ENCODE data around the gene CBY2.

CBY2 gene

DNA sequence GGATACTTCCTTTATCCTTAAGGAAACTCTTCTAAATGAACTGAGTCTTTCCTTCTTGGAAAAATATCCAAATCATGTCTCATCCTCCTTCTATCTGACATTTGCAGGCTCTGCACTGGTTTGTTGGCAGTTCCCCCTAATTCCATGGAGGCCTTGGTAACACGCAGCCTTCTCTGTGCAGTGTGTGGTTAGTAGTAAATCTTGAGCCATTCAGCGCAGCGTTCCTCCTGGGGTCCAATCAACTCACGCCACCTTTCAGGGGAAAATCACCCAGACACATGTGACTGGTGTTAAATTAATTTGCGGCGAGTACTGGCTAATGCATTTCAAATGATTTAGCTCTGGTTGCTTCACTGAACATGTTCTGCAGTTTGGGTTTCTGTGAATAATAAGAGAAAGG lies 21.0 kb upstream of the CBY2 start:
- no peak overlapping the region for H3K9ac ChIP-seq (ENCODE audit: low read depth, low read length)

DNA sequence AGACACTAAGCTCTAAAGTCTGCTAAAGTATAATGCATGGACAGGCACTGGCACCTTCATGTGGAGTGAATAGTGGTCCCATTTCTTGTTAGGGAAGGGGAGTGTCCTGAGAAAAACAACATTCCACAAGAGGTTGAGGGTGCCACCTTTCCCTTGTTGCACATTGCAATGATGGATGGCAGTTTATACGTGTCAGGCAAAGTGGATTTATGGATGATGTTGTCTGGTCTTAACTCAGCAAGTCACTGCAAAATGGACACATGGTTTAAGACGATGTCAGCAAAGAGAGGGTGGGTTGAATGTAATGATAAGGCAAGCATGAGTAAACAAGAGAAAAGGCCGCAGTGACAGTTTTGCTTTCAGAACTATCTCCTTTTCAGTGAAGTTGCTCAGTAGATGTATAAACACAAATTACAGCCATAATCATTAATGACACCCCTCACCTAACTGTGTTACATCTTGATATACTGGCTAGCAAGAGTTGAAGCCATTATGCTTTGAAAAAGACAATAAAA lies 19.6 kb upstream of the CBY2 start:
- Histone ChIP-seq H3K27me3 (ENCODE audit: control insufficient read depth, insufficient read depth, low read length) (no peaks in the 10 kb centered on the region), H3K9me3 (ENCODE audit: control insufficient read depth, insufficient read depth, low read length) (no peaks in the 10 kb centered on the region)

More for the DNA sequence above, 21.0 kb upstream of the CBY2 start:
- Histone ChIP-seq H3K36me3 (ENCODE audit: control insufficient read depth, insufficient read depth, low read length) (no peaks in the 10 kb centered on the region), H3K9me3 (ENCODE audit: control insufficient read depth, insufficient read depth, low read length) (no peaks in the 10 kb centered on the region), H3K4me3 (ENCODE audit: low read depth, low read length) (no peak overlapping the region), H3K27me3 (ENCODE audit: control insufficient read depth, insufficient read depth, low read length) (no peaks in the 10 kb centered on the region), H3K4me1 (ENCODE audit: control insufficient read depth, insufficient read depth, low read length) (peaks cover 15% of the 10 kb centered on the region)

DNA sequence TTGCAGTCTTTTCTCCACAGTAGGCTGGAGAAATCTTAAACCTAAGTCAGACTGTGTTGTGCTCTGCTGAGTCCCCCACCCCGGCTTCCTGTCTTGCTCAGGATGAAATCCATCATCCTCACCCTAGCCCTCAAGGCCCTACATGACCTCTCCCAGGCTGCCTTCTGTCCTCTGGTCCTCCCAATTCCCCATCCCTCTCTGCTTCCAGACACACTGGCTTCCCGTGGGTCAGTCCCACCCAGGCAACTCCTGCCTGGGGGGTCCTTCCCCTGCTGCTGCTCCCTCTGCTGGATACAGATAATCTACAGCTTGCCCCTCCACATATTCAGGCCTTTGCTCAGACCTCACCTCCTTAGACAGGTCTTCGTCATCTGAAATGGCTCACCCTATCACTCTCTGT lies 18.4 kb upstream of the CBY2 start:
- Histone ChIP-seq H3K4me1 (ENCODE audit: control insufficient read depth, insufficient read depth, low read length) (peaks cover 6% of the 10 kb centered on the region), H3K9ac (ENCODE audit: low read depth, low read length) (no peak overlapping the region), H3K36me3 (ENCODE audit: control insufficient read depth, insufficient read depth, low read length) (no peaks in the 10 kb centered on the region), H3K9me3 (ENCODE audit: control insufficient read depth, insufficient read depth, low read length) (no peaks in the 10 kb centered on the region), H3K4me3 (ENCODE audit: low read depth, low read length) (no peak overlapping the region), H3K27me3 (ENCODE audit: control insufficient read depth, insufficient read depth, low read length) (no peaks in the 10 kb centered on the region)

More for the DNA sequence above, 19.6 kb upstream of the CBY2 start:
- peaks cover 12% of the 10 kb centered on the region for H3K4me1 ChIP-seq (ENCODE audit: control insufficient read depth, insufficient read depth, low read length)
- no peak overlapping the region for H3K4me3 ChIP-seq (ENCODE audit: low read depth, low read length)
- no peak overlapping the region for H3K9ac ChIP-seq (ENCODE audit: low read depth, low read length)
- H3K36me3 ChIP-seq (ENCODE audit: control insufficient read depth, insufficient read depth, low read length) = no peaks in the 10 kb centered on the region

DNA sequence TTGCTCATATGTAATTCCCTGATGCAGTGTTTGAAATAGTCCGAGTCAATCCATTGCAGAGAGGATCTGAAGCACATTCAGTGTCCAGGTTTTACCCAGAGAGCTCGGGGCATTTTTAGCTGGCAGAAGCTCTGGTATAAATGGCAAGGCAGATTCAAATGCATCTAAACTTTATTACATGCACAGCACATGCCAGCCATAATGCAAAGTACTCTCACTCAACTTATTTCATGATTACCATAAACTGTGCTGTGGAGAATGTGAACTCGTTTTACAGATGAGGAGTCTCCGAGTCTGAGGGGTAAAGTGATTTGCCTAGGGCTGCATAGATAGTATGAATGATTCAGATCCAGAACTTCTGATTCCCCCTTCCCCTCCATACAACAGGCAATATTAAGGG lies 13.5 kb upstream of the CBY2 start:
- Histone ChIP-seq H3K4me1 (ENCODE audit: control insufficient read depth, insufficient read depth, low read length) (no peaks in the 10 kb centered on the region), H3K4me3 (ENCODE audit: low read depth, low read length) (no peak overlapping the region), H3K9me3 (ENCODE audit: control insufficient read depth, insufficient read depth, low read length) (no peaks in the 10 kb centered on the region), H3K9ac (ENCODE audit: low read depth, low read length) (no peak overlapping the region), H3K36me3 (ENCODE audit: control insufficient read depth, insufficient read depth, low read length) (no peaks in the 10 kb centered on the region), H3K27me3 (ENCODE audit: control insufficient read depth, insufficient read depth, low read length) (no peaks in the 10 kb centered on the region)

DNA sequence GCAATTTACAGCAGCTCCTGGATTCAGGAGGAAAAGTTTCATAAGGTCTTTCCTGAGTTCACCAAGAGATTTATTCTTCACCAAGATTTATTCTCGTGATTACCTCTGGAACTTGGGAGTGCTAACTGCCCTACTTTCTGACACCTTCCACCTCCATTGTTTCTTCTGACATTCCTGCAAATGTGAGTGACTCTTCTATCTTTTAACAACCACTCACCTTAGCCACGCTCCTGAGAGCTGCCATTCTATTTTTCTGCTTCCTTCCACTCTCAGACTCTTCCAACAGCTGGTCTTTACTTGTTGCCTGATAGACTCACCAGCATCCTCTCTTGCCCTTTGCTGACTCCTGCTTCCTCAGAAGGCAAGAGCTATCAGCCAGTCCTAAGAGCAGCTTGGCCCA lies 11.5 kb upstream of the CBY2 start:
- Histone ChIP-seq H3K9ac (ENCODE audit: low read depth, low read length) (no peak overlapping the region), H3K27me3 (ENCODE audit: control insufficient read depth, insufficient read depth, low read length) (no peaks in the 10 kb centered on the region), H3K4me3 (ENCODE audit: low read depth, low read length) (no peak overlapping the region), H3K9me3 (ENCODE audit: control insufficient read depth, insufficient read depth, low read length) (no peaks in the 10 kb centered on the region), H3K36me3 (ENCODE audit: control insufficient read depth, insufficient read depth, low read length) (no peaks in the 10 kb centered on the region), H3K4me1 (ENCODE audit: control insufficient read depth, insufficient read depth, low read length) (no peaks in the 10 kb centered on the region)

DNA sequence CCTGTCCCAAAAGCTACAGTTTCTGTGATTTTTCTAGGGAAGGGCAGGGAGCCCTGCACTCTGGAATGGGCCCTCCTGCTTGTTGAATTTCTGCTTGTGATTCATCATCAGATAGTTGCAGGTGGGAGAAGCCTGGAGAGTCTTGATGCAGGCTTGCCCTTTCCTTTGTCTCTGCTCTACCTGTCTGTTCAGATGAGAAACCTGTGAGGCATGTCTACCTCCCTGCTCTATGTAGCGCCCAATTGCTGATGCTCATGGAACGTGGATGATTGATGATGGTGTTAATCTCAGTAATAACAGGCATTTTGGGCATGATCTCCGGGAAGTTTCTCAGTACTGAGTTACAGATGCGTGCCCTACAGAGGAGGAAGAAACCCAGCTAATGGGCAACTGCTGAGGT lies 10.9 kb upstream of the CBY2 start:
- no peaks in the 10 kb centered on the region for H3K36me3 ChIP-seq (ENCODE audit: control insufficient read depth, insufficient read depth, low read length)
- no peak overlapping the region for H3K4me3 ChIP-seq (ENCODE audit: low read depth, low read length)
- no peaks in the 10 kb centered on the region for H3K9me3 ChIP-seq (ENCODE audit: control insufficient read depth, insufficient read depth, low read length)
- H3K9ac ChIP-seq (ENCODE audit: low read depth, low read length) = no peak overlapping the region
- H3K27me3 ChIP-seq (ENCODE audit: control insufficient read depth, insufficient read depth, low read length) = no peaks in the 10 kb centered on the region
- H3K4me1 ChIP-seq (ENCODE audit: control insufficient read depth, insufficient read depth, low read length) = no peaks in the 10 kb centered on the region

DNA sequence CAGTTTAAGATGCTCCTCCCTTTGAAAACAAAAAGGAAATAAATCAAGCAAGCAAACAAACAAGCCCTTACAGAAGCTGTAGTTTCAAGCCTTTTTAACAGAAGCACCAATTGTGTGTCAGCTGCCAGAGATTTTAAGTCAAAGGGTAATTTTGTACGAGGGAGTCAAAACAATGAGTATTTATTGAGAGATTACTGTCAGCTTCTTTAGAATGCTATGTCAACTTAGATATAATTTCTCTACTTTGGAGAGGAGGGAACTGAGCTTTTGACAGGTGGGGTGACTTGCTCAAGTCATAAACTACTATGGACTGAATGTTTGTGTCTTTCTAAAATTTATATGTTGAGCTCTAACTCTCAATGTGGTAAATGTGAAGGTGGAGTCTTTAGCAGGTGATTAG lies 10.5 kb upstream of the CBY2 start:
- no peaks in the 10 kb centered on the region for H3K4me1 ChIP-seq (ENCODE audit: control insufficient read depth, insufficient read depth, low read length)
- no peaks in the 10 kb centered on the region for H3K36me3 ChIP-seq (ENCODE audit: control insufficient read depth, insufficient read depth, low read length)
- H3K9ac ChIP-seq (ENCODE audit: low read depth, low read length) = no peak overlapping the region
- H3K27me3 ChIP-seq (ENCODE audit: control insufficient read depth, insufficient read depth, low read length) = no peaks in the 10 kb centered on the region
- H3K4me3 ChIP-seq (ENCODE audit: low read depth, low read length) = no peak overlapping the region
- H3K9me3 ChIP-seq (ENCODE audit: control insufficient read depth, insufficient read depth, low read length) = no peaks in the 10 kb centered on the region

DNA sequence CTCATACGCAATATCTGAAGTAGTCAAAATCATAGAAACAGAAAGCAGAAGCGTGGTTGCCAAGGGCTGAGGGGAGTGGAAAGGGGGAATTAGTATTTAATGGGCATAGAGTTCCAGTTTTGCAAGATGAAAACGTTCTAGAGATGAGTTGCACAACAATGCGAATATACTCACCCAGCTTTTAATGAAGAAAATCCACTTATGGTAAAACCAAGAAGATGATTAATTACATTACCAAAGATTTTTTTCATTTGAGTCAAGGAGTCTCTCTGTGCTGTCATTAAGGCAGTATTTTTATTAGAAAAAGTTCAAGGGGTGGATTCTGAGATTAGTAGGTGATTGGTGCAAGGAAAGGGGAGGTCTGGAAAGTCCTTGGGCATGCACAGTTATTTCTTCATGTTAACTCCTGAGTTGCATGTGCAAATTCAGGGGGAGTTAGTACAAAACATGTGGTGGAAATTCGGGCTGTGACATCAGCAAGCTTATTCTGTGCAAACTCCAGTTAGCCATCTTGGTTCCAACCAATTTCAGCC lies 6.9 kb upstream of the CBY2 start:
- H3K4me1 ChIP-seq (ENCODE audit: control insufficient read depth, insufficient read depth, low read length) = no peaks in the 10 kb centered on the region
- H3K27me3 ChIP-seq (ENCODE audit: control insufficient read depth, insufficient read depth, low read length) = no peaks in the 10 kb centered on the region
- no peaks in the 10 kb centered on the region for H3K9me3 ChIP-seq (ENCODE audit: control insufficient read depth, insufficient read depth, low read length)
- H3K36me3 ChIP-seq (ENCODE audit: control insufficient read depth, insufficient read depth, low read length) = no peaks in the 10 kb centered on the region
- H3K9ac ChIP-seq (ENCODE audit: low read depth, low read length) = no peak overlapping the region
- H3K4me3 ChIP-seq (ENCODE audit: low read depth, low read length) = no peak overlapping the region

DNA sequence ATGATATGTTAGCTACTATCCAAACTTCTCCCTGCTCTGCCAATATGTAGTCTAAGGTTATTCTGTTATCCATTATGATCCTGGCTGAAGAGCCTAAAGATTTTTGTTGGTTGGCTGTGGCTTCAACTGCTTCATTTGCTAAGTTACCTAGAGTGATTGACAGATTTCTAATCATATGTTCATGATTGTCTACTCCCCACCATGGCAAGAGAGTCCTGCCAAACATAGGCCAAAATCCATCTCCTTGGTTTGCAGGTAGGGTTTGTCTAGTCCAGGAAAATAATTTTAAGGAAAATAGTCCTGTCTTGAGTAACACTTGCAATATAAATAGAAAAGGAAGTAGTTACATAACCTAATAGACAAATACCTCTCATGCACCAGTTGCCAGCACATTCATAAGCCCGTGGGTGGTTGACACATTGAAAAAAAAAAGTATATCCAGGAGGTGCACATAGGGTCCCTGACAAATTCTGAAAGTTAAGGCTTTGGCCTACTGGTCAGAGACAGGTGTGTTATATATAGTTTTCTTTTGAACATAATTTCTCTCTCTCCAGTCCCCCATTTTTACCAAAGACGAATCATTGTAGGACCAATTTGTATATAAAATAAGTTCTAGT lies 5.4 kb upstream of the CBY2 start:
- H3K9ac ChIP-seq (ENCODE audit: low read depth, low read length) = no peak overlapping the region
- H3K27me3 ChIP-seq (ENCODE audit: control insufficient read depth, insufficient read depth, low read length) = no peaks in the 10 kb centered on the region
- H3K36me3 ChIP-seq (ENCODE audit: control insufficient read depth, insufficient read depth, low read length) = no peaks in the 10 kb centered on the region
- H3K4me3 ChIP-seq (ENCODE audit: low read depth, low read length) = no peak overlapping the region
- no peaks in the 10 kb centered on the region for H3K9me3 ChIP-seq (ENCODE audit: control insufficient read depth, insufficient read depth, low read length)
- H3K4me1 ChIP-seq (ENCODE audit: control insufficient read depth, insufficient read depth, low read length) = no peaks in the 10 kb centered on the region

DNA sequence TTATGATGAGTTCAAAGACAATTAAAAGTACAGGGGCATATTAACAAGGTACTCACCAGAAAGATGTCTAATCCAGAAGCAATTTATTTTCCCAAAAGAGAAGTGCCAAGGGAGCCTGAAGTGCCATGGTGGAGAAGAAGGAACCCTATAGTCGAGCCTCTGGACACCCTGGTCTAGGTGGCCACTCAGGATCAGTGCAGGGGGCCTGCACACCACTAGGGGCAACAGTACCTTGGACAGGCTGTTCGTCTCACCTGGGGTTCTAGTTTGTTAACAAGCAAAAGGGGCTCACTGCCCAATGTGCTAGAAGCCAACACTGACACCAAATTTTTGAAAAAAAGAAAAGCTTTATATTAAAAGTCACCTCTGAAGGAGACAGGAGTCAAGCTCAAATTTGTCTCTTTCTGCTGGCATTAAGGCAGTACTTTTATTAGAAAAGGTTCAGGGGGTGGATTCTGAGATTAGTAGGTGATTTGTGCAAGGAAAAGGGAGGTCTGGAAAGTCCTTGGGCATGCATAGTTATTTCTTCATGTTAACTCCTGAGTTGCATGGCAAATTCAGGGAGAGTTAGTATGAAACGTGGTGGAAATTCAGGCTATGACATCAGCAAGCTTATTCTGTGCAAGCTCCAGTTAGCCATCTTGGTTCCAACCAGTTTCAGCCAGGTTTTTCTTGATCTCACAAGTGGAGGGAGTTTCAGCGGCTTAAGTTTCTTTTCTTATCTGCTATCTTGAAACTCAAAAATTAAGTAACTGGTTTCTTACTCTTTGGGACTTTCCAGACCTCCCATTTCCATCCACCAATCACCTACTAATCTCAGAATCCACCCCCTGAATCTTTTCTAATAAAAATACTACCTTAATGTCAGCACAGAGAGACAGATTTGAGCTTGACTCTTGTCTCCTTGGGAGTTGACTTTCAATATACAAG lies 884 bp upstream of the CBY2 start:
- Histone ChIP-seq H3K4me3 (ENCODE audit: low read depth, low read length) (no peak overlapping the region), H3K36me3 (ENCODE audit: control insufficient read depth, insufficient read depth, low read length) (no peaks in the 10 kb centered on the region), H3K9ac (ENCODE audit: low read depth, low read length) (no peak overlapping the region), H3K4me1 (ENCODE audit: control insufficient read depth, insufficient read depth, low read length) (peaks cover 16% of the 10 kb centered on the region), H3K9me3 (ENCODE audit: control insufficient read depth, insufficient read depth, low read length) (no peaks in the 10 kb centered on the region), H3K27me3 (ENCODE audit: control insufficient read depth, insufficient read depth, low read length) (no peaks in the 10 kb centered on the region)

DNA sequence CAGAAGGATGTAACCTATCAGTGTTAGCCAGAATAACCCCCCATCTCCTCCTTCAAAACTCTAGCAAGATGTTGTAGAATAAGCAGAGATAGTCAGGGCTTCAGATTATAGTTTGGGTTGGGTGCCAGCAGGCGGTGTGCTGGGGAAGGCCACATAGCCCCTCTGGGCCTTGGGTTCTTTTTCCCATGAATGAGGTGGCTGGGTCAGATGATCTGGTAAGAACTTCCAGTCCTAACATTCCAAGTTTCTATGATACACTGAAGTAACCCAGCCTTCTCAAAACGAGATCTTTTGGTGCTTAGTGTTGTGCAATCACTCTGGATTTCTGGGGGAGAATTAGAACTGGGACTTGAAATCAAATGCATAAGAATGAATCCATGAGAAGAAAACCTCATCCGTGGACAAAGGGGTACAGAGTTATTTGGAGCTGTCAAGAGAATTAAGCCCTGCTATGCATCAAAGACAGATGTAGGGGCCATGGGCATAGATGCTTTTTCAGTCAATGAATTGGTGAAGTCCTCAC lies 810 bp downstream of the CBY2 start:
- Histone ChIP-seq H3K36me3 (ENCODE audit: control insufficient read depth, insufficient read depth, low read length) (no peaks in the 10 kb centered on the region), H3K9me3 (ENCODE audit: control insufficient read depth, insufficient read depth, low read length) (no peaks in the 10 kb centered on the region), H3K4me1 (ENCODE audit: control insufficient read depth, insufficient read depth, low read length) (peaks cover 16% of the 10 kb centered on the region), H3K27me3 (ENCODE audit: control insufficient read depth, insufficient read depth, low read length) (no peaks in the 10 kb centered on the region), H3K9ac (ENCODE audit: low read depth, low read length) (no peak overlapping the region), H3K4me3 (ENCODE audit: low read depth, low read length) (no peak overlapping the region)

Measured in iPS-15b (cell line).